HG03439 (cell line): ENCODE results near the gene YTHDF1.
"Not testable (repeated sequence)": the region's sequence is repeated elsewhere in the genome, so short reads cannot be mapped to it uniquely, and the experiment has no call there.

ENCODE experiments used
- ATAC-seq: cut with Tn5 transposase; IDR thresholded peaks from one replicate; pipeline ENCODE4 v1.9.1; 2021; ENCODE audit warnings: mild to moderate bottlenecking, moderate library complexity; ENCODE audit not compliant: unreplicated experiment

YTHDF1 gene

DNA sequence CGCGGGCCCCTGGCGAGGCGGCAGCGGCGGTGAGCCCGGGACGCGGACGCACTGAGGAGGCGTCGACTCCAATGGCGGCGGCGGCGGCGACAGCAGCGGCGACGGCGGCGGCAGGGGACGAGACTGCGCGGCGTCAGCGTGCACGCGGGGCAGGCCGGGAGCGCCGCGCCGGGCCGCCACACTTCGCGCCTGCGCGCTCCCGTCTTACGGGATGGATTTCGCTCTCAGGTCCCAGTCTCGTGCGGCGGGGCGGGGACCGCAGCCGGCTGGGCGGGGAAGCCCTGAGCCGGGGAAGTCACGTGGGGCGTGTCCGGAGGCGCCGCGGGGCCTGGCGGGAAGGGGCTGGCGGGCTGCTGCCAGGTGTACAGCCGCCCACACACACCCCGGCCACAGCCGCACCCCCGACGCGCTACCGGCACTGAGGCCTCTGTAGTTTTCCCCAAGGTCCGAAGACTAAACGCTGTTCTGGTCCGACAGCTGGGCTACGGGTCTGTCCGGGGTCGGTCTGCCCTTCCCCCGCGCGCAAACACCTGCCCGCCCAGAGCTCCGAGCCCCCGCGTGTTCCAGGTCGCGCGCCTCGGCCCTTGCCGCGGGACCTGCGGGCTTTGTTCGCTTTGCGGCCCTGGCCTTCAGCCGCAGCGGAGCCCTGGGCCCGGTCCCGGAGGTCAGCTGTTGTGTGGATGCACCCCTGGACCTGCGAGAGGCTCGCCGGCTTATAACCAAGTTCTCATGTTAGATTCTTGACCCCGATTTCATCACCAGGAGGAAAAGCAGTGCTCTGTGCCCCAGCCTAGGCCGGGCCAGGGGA lies at the start of gene YTHDF1:
YTHDF1 (minus strand) TSS at position 91 of the 808 bp plus-strand sequence. CDS start 239 bp downstream, outside the sequence.
- ATAC-seq: peak; percentile 82

DNA sequence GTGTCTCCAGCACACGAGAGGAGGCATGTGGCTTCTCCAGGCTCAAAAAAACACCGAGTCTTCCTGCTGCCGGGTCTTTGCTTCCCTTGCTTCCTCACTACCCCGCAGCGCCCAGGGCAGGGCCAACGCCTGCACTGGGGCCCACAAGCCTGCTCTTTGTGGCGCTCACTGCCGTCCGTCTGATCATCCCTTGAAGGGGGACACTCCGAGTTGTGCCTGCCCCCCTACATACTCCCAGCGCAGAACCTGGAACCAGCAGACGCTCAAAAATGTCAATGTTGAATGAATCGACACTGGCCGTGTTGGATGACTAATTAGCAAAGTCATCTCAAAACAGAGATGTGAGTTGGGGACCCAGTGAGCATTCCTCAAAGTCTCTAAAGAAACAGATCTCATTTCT lies 48.6 kb upstream of the YTHDF1 start:
- no peak for ATAC-seq

DNA sequence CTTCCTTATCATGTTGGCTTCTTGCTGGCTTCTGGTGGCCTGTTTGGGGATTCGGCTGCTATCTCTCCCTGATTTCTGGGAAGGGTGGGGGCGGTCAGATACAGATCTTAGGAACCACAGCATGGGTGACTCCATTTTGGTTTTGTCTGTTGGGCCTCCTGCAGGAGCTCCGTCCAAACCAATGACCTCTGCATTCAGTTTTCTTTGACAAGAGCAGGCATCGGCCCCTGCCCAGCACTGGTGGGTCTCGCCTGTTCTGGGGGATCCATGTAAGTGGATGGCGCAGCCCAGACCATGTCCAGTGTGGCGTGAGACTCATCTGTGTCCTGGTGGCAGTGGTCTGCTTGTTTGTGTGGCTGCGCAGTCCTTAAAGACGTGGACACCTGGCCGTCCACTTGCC lies 48.1 kb upstream of the YTHDF1 start:
- no peak for ATAC-seq

- no peak for ATAC-seq
These were observed 46.9 kb upstream of the YTHDF1 start for GRCh38 chr20:63262836-63263235.

- no peak for ATAC-seq
These were observed 46.0 kb upstream of the YTHDF1 start for GRCh38 chr20:63261795-63262528.

DNA sequence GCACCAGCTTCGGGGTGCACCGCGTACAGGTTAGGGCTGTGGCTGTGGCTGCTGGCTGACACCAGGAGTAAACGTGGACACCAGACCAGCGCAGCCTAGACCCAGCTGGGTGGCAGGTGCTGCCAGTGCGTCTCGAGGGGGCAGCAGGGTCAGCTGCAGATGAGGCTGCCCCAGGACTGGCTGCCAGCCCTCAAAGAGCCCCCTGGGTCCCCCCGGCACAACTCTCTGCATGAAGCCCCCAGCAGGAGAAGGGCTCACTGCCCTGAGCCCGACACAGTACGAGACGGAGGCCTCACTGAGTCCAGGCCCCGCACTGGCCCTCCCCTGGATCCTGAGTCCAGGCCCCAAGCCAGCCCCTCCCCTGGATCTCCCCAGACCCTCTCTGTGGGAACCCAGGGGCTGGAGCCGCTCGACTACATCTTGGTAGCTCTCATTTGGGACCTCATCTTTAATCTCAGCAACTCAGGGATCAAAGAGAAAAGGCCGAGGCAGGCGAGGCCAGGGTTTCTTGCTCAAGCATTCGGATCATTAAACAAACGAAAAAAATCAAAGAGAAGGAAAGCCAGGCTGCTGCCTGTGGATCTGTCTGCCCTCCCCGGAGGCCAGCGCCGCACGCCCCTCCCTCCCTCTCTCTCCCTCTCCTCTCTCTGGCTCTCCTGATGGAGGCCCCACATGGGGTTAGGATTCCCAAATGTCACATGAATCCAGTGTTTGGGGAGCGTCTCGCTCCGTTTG lies 45.3 kb upstream of the YTHDF1 start:
- ATAC-seq: no peak

GRCh38 chr20:63260521-63260920 lies 44.6 kb upstream of the YTHDF1 start:
- ATAC-seq: no peak

DNA sequence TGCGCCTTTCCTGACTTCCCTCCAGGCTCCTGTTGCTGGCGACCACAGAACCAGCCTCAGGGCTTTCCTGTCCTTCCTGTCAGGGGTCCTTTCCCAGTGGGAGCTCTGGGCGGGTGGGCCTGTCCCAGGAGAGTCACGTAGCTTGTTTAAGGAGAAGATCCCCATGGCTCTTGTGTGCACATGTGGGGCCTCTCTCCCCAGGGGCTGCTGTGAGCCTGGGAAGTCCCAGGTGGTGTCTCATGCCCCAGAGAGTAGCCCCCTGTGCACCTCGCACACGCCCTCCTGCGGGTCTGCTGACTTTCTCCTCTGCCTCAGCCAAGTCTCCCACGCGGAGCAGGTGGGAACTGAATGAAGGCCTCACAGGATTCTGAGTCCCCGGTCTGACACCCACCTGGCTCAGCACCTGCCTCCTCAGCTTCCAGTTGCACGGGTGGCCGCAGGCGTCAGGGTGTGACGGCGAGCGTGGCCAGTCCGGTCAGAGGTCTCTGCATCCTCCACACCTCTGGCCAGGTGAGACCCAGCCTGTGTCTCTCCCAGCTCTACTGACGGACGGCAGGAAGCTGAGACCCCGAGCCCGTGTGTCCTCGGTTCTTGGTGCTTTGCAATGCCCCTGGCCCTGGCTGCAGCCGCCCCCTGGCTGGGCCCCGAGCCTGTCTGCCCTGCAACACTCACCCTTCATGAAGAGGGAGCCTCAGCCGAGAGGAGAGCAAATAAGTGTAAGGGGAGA lies 44.0 kb upstream of the YTHDF1 start:
- ATAC-seq: no peak

DNA sequence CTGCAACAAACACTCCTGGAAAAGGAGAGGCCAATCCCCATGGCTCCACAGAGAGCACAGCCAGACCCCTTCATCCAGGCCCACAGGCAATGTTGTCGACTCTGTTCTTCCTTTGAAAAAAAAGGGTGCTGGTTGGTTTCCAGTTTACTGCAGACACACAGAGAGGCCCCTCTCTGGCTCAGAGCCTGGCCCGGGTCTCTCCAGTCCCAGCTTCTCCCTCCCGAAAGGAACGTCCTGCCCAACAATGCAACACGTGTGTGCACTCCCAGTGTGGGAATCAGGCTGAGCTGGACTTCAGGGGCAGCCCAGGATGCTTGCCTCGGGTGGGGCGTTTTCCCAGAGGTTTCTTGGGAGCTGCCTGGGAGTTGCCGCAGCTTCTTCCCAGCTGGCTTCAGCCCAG lies 42.9 kb upstream of the YTHDF1 start:
- ATAC-seq: no peak

DNA sequence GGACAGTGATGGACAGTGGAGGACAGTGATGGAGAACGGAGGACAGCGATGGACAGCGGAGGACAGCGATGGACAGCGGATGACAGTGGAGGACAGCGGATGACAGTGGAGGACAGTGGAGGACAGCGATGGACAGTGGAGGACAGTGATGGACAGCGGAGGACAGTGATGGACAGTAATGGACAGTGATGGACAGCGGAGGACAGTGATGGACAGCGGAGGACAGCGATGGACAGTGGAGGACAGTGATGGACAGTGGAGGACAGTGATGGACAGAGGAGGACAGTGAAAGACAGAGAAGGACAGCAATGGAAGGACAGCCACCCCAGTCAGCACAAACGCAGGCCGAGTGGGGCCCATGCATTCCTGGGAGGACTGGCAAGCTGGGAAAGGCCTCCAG lies 41.7 kb upstream of the YTHDF1 start:
- ATAC-seq: no peak

GRCh38 chr20:63256954-63257353 lies 41.0 kb upstream of the YTHDF1 start:
- ATAC-seq: no peak

DNA sequence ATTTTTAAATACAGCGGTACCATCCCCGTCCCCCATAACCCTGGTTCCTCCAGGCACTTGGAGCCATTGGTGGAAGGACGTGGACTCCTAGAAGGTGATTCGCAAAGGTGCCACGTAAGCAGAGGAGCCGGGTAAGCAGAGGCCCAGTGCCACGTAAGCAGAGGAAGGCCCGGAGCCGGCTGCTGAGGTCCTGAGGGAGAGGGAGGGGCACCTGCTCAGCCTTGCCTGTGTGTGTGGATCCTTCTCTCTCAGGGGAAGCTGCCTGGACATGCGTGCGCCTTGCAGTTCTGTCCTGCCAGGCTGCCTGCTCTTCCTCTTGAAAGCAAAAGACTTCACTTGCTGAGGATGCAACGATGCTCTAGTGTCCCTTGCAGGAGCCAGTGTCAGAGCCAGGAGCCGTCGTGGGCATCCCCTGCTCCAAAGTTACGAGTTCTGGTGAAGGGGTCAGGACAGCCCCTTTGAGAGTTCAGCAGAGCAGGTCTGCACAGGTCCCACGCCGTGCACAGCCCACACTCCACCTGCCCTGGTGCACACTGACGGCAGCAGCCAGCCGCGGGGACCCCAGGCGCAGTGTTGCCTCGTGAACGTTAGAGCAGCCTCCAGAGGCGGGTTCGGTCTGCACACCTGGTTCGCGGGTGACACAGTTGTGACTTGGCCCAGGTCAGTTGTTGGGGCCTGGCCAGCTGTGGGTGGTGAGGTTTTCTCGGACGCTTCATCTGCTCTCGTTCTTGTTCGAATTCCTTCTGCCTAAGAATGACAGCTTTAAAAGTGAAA lies 40.2 kb upstream of the YTHDF1 start:
- ATAC-seq: no peak

GRCh38 chr20:63254606-63255384 lies 38.9 kb upstream of the YTHDF1 start:
- no peak for ATAC-seq

- ATAC-seq: no peak
These were observed 38.3 kb upstream of the YTHDF1 start, which contains the start of gene NKAIN4 for GRCh38 chr20:63254232-63254605. Gene NKAIN4 (minus strand): TSS chr20:63254463. CDS start chr20:63254450, 13 bp downstream.

DNA sequence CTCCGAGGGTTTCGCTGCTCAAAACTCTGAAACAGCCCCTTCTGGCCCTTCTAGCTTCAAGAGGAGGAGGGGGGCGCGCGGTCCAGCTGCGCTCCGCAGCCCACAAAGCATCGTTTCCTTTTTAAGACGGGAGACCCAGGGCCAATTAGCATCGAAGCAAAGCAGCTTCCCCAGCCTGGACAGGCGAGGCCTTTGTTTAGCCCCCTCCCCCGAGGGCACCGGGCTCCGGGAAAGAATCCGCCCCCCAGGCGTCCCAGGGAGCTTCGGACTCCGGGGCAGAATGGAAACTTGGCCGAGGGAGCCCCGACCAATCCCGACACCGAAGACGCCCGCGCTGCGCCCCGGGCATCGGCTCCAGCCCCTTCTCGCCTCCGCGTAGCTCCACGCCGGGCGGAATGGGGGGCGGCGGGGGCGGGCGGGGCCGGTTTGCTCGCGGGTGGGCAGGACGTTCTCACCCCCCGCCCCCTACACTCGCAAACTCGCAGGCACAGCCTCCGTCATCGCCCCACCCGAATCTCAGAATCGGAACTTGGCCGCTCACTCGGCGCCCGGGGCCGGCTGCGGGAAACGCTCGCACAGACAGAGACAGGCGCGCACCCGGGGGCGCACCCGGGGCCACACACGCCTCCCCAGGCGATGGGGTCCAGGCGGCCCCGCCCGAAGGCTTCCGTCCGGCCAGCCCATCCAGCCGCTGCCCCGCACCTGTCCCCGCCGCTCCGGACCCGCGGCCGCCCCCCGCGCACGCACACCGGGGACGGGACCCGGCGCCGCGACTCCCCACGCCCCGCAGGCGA lies 37.7 kb upstream of the YTHDF1 start:
- ATAC-seq: no peak

DNA sequence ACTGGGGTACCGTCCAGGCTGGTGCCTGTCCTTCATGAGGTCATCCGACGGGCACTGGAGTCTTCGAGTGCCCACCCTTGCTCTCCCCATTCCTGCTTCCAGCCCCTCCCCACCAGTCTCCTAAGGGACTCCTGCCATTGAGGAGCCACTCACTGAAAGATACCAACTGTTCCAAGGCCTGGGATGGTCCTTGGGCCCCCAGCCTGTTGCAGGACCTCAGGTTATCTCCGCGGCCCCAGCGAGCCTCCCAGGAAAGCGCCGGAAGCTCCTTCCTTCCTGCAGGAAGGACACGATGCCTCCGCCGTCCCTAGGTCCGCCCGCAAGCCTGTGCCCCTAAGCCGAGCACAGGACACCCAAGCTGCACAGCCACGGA lies 37.1 kb upstream of the YTHDF1 start:
- no peak for ATAC-seq

DNA sequence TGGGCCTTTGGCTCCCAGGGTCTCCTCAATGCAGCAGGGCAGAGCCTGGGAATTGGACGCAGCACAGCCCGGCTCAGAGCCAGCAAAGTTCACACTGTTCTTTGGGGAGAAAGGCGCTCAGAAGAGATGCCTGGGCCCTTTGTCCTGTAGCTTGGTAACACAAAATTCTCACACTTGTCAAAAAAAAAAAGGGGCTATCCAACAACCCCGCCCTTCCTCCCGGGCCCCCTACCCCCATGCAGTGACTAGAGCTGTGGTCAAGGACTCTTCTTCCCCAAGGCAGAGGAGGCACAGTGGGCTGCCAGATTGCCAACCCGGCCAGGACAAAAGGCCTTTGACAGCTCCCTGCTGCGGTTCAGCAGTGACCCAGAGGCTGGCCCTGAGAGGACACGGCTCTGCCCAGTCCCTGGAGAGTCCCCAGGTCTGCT lies 36.4 kb upstream of the YTHDF1 start:
- ATAC-seq: no peak

DNA sequence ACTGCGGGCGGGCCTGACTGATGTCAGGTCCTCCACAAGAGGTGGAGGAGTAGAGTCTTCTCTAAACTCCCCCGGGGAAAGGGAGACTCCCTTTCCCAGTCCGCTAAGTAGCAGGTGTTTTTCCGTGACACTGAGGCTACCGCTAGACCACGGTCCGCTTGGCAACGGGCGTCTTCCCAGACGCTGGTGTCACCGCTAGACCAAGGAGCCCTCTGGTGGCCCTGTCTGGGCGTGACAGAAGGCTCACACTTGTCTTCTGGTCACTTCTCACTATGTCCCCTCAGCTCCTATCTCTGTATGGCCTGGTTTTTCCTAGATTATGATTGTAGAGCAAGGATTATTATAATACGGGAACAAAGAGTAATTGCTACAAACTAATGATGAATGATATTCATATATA lies 35.4 kb upstream of the YTHDF1 start:
- not testable (repeated sequence) for ATAC-seq

DNA sequence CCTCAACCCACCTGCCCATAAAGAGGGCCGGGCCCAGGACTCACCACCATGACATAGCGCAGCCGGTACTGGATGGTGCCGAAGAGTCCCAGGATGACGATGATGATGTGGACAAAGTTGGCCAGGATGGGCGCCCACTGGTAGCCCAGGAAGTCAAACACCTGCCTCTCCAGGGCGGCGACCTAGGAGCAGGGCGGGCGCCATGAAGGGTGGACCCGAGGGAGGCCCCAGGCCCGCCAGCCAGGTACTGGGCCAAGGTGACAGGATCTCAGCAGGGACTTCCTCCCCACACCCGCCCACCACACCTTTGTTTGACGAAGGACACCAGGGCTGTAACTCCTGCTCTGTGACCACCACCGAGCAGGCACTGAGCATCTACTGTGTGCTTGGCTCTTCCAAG lies 34.0 kb upstream of the YTHDF1 start:
- ATAC-seq: no peak
